Measurements from ENCODE around the gene FRS3.

DNA sequence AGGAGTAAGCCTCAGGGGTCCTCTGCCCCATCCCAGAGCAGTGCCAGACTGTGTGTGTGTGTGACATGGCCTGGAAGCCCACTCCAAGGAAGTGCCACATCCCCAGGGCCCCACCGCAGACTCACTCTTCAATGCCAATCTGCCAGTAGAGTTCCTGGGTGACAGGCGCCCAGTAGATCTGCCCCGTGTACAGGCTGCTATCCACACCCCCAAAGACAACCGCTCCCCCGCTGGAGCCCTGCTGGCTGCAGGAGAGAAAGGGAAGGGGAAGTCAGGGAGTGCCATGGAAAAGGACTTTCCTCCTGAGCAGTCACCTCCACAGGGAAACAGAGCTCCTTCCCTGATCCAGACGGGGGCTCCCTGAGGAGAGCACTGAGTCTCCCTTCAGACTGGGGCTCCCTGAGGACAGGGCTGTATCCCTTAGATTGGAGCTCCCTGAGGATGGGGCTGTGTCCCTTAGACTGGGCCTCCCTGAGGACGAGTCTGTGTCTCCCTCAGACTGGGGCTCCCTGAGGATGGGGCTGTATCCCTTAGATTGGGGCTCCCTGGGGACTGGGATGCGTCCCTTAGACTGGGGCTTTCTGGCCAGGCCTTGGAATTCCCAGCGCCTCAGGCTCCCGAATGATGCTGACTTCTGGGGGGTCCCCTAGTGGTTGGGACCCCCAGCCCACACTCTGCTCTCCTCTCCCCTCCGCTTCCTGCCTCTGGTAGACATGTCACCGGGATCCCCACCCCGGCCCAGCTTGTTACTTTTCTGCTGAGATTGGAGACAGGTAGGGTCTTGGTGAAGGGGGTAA lies 39.1 kb downstream of the FRS3 start:
- TF ChIP-seq, protein P1, sequence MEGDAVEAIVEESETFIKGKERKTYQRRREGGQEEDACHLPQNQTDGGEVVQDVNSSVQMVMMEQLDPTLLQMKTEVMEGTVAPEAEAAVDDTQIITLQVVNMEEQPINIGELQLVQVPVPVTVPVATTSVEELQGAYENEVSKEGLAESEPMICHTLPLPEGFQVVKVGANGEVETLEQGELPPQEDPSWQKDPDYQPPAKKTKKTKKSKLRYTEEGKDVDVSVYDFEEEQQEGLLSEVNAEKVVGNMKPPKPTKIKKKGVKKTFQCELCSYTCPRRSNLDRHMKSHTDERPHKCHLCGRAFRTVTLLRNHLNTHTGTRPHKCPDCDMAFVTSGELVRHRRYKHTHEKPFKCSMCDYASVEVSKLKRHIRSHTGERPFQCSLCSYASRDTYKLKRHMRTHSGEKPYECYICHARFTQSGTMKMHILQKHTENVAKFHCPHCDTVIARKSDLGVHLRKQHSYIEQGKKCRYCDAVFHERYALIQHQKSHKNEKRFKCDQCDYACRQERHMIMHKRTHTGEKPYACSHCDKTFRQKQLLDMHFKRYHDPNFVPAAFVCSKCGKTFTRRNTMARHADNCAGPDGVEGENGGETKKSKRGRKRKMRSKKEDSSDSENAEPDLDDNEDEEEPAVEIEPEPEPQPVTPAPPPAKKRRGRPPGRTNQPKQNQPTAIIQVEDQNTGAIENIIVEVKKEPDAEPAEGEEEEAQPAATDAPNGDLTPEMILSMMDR (conservative IDR thresholded peaks at IDR 0.05; ENCODE audit: low read depth, low read length) = no peak
- TF ChIP-seq EZH2 (IDR thresholded peaks at IDR 0.05; ENCODE audit: low read length, unreplicated experiment) (no peak), EZH2phosphoT487 (IDR thresholded peaks at IDR 0.05; ENCODE audit: borderline replicate concordance, low read length) (no peak)

Measured in PC-3 (cell line).